BLaER1 treated with 17β-estradiol and CSF1 and Interleukin-3, amounts not matched to agents 10 nM and 100 nM (cell line): ENCODE measurements around the gene CYTH1.

ENCODE experiments used
- H3K27ac ChIP-seq, 11 experiments: shearing (Covaris generic); formaldehyde crosslinking; 2 replicates each; pipeline ENCODE4 v1.8.1; 2022
- H3K27me3 ChIP-seq, 11 experiments: shearing (Covaris generic); formaldehyde crosslinking; 2 replicates each; pipeline ENCODE4 v1.8.1; 2022
- H3K36me3 ChIP-seq, 11 experiments: shearing (Covaris generic); formaldehyde crosslinking; 2 replicates each; pipeline ENCODE4 v1.8.1; 2022
- H3K4me1 ChIP-seq, 10 experiments: shearing (Covaris generic); formaldehyde crosslinking; 2 replicates each; pipeline ENCODE4 v1.8.1; 2022
- H3K4me2 ChIP-seq, 11 experiments: shearing (Covaris generic); formaldehyde crosslinking; 2 replicates each; pipeline ENCODE4 v1.8.1; 2022
- H3K4me3 ChIP-seq, 10 experiments: shearing (Covaris generic); formaldehyde crosslinking; 2 replicates each; pipeline ENCODE4 v1.8.1; 2022
- H3K9ac ChIP-seq, 11 experiments: shearing (Covaris generic); formaldehyde crosslinking; 2 replicates each; pipeline ENCODE4 v1.8.1; 2022
- H3K9me3 ChIP-seq, 11 experiments: shearing (Covaris generic); formaldehyde crosslinking; replicated peaks in 1 of 11; 2 replicates each; pipeline ENCODE4 v1.8.1; 2022
- H4K20me1 ChIP-seq, 11 experiments: shearing (Covaris generic); formaldehyde crosslinking; 2 replicates each; pipeline ENCODE4 v1.8.1; 2022
- Cebpa-rat ChIP-seq, 11 experiments: shearing (Covaris generic); IDR thresholded peaks; 2 replicates each; pipeline ENCODE4 v1.8.1; 2022

Gene CYTH1

GRCh38 chr17:78717431-78717980 is 64.6 kb downstream of the CYTH1 start:
- H3K27ac ChIP-seq: peak overlapping the region; percentile 3 to 89 (median 80); a peak in 20 of 22 replicates
- peaks cover 4 to 100% (median 76%) of the 10 kb centered on the region in 11 experiments; a peak in 20 of 22 replicates for H4K20me1 ChIP-seq
- H3K4me1 ChIP-seq: peaks cover 98 to 100% (median 100%) of the 10 kb centered on the region in 10 experiments
- H3K9me3 ChIP-seq: no peaks in the 10 kb centered on the region
- H3K27me3 ChIP-seq: no peaks in the 10 kb centered on the region
- peak overlapping the region; percentile 50 to 83 (median 70); a peak in 21 of 22 replicates for H3K9ac ChIP-seq
- H3K36me3 ChIP-seq: 0 out of 22 replicates have a peak, but pooled peaks cover 0 to 4% (median 0%) of the 10 kb centered on the region in 11 experiments
- TF ChIP-seq Cebpa-rat (IDR thresholded peaks at IDR 0.05): no peak
- H3K4me2 ChIP-seq: peak overlapping the region; percentile 90 to 99 (median 97)
- peak overlapping the region; percentile 23 to 57 (median 39); a peak in 19 of 20 replicates for H3K4me3 ChIP-seq

- Histone ChIP-seq H4K20me1 (peaks cover 4 to 100% (median 70%) of the 10 kb centered on the region in 11 experiments; a peak in 20 of 22 replicates), H3K4me2 (peak overlapping the region; percentile 90 to 99 (median 97)), H3K4me3 (peak overlapping the region; percentile 23 to 57 (median 39); a peak in 19 of 20 replicates), H3K9me3 (no peaks in the 10 kb centered on the region), H3K27ac (peak overlapping the region in 10 of 11 experiments; percentile 5 to 89 (median 82); a peak in 19 of 22 replicates), H3K4me1 (peaks cover 97 to 99% (median 99%) of the 10 kb centered on the region in 10 experiments), H3K9ac (peak overlapping the region; percentile 50 to 83 (median 70); a peak in 21 of 22 replicates), H3K36me3 (0 out of 22 replicates have a peak, but pooled peaks cover 0 to 8% (median 0%) of the 10 kb centered on the region in 11 experiments), H3K27me3 (no peaks in the 10 kb centered on the region)
- TF ChIP-seq Cebpa-rat (IDR thresholded peaks at IDR 0.05): no peak
Measured at GRCh38 chr17:78716814-78717393, 65.2 kb downstream of the CYTH1 start.

GRCh38 chr17:78716292-78716691 is 65.8 kb downstream of the CYTH1 start:
- Histone ChIP-seq H3K9me3 (no peaks in the 10 kb centered on the region), H3K27me3 (no peaks in the 10 kb centered on the region), H4K20me1 (peaks cover 0 to 100% (median 64%) of the 10 kb centered on the region in 11 experiments; a peak in 18 of 22 replicates), H3K4me3 (peak overlapping the region in 8 of 10 experiments; percentile 5 to 57 (median 46); a peak in 8 of 20 replicates), H3K36me3 (0 out of 22 replicates have a peak, but pooled peaks cover 0 to 8% (median 0%) of the 10 kb centered on the region in 11 experiments), H3K27ac (peak overlapping the region; percentile 47 to 89 (median 80); a peak in 20 of 22 replicates), H3K4me1 (peaks cover 95 to 99% (median 98%) of the 10 kb centered on the region in 10 experiments), H3K9ac (peak overlapping the region; percentile 46 to 83 (median 70); a peak in 19 of 22 replicates), H3K4me2 (peak overlapping the region; percentile 90 to 99 (median 97))
- no peak for TF ChIP-seq Cebpa-rat (IDR thresholded peaks at IDR 0.05)

- Histone ChIP-seq H3K4me2 (peak overlapping the region; percentile 90 to 99 (median 97)), H3K4me3 (peak overlapping the region; percentile 5 to 58 (median 44); a peak in 14 of 20 replicates)
Measured at GRCh38 chr17:78715876-78716275, 66.2 kb downstream of the CYTH1 start.

GRCh38 chr17:78715000-78715771 is 66.9 kb downstream of the CYTH1 start:
- H4K20me1 ChIP-seq: peaks cover 0 to 100% (median 60%) of the 10 kb centered on the region in 11 experiments; a peak in 15 of 22 replicates
- TF ChIP-seq Cebpa-rat (IDR thresholded peaks at IDR 0.05): no peak
- H3K27ac ChIP-seq: peak overlapping the region; percentile 47 to 89 (median 80)
- peaks cover 93 to 98% (median 96%) of the 10 kb centered on the region in 10 experiments for H3K4me1 ChIP-seq
- no peaks in the 10 kb centered on the region for H3K27me3 ChIP-seq
- H3K9me3 ChIP-seq: no peaks in the 10 kb centered on the region
- H3K9ac ChIP-seq: peak overlapping the region; percentile 46 to 83 (median 70); a peak in 21 of 22 replicates
- H3K36me3 ChIP-seq: peaks cover 0 to 13% (median 0%) of the 10 kb centered on the region in 11 experiments; a peak in 6 of 22 replicates
- H3K4me3 ChIP-seq: peak overlapping the region; percentile 5 to 58 (median 44); a peak in 17 of 20 replicates
- H3K4me2 ChIP-seq: peak overlapping the region; percentile 90 to 99 (median 97)

More at GRCh38 chr17:78715876-78716275, 66.2 kb downstream of the CYTH1 start:
- no peak for TF ChIP-seq Cebpa-rat (IDR thresholded peaks at IDR 0.05)
- Histone ChIP-seq H3K27me3 (no peaks in the 10 kb centered on the region), H3K27ac (peak overlapping the region; percentile 47 to 89 (median 80)), H3K9ac (peak overlapping the region; percentile 46 to 83 (median 70); a peak in 20 of 22 replicates), H4K20me1 (peaks cover 0 to 100% (median 60%) of the 10 kb centered on the region in 11 experiments; a peak in 15 of 22 replicates), H3K36me3 (peaks cover 0 to 8% (median 0%) of the 10 kb centered on the region in 11 experiments; a peak in 2 of 22 replicates), H3K4me1 (peaks cover 93 to 98% (median 96%) of the 10 kb centered on the region in 10 experiments), H3K9me3 (no peaks in the 10 kb centered on the region)

GRCh38 chr17:78714534-78714933 is 67.5 kb downstream of the CYTH1 start:
- Histone ChIP-seq H3K36me3 (peaks cover 0 to 15% (median 1%) of the 10 kb centered on the region in 11 experiments; a peak in 9 of 22 replicates), H3K4me1 (peaks cover 93 to 98% (median 96%) of the 10 kb centered on the region in 10 experiments), H3K27ac (peak overlapping the region; percentile 47 to 89 (median 80); a peak in 21 of 22 replicates), H3K9me3 (no peaks in the 10 kb centered on the region), H3K4me2 (peak overlapping the region; percentile 90 to 99 (median 97)), H3K9ac (peak overlapping the region; percentile 46 to 83 (median 70); a peak in 20 of 22 replicates), H4K20me1 (peaks cover 0 to 100% (median 57%) of the 10 kb centered on the region in 11 experiments; a peak in 15 of 22 replicates), H3K27me3 (no peaks in the 10 kb centered on the region), H3K4me3 (peak overlapping the region in 9 of 10 experiments; percentile 1 to 58 (median 45); a peak in 11 of 20 replicates)
- no peak for TF ChIP-seq Cebpa-rat (IDR thresholded peaks at IDR 0.05)

GRCh38 chr17:78712043-78712442 is 70.0 kb downstream of the CYTH1 start:
- TF ChIP-seq Cebpa-rat (IDR thresholded peaks at IDR 0.05): no peak
- no peaks in the 10 kb centered on the region for H3K27me3 ChIP-seq
- H3K4me2 ChIP-seq: peak overlapping the region; percentile 36 to 97 (median 55); a peak in 21 of 22 replicates
- peaks cover 86 to 97% (median 91%) of the 10 kb centered on the region in 10 experiments for H3K4me1 ChIP-seq
- H3K4me3 ChIP-seq: no peak overlapping the region
- H3K36me3 ChIP-seq: peaks cover 12 to 38% (median 18%) of the 10 kb centered on the region in 11 experiments; a peak in 21 of 22 replicates
- H3K27ac ChIP-seq: peak overlapping the region in 2 of 11 experiments; percentile 23 to 84; a peak in 2 of 22 replicates
- peaks cover 0 to 100% (median 47%) of the 10 kb centered on the region in 11 experiments; a peak in 13 of 22 replicates for H4K20me1 ChIP-seq
- no peaks in the 10 kb centered on the region for H3K9me3 ChIP-seq
- no peak overlapping the region for H3K9ac ChIP-seq

- TF ChIP-seq Cebpa-rat (IDR thresholded peaks at IDR 0.05): no peak
- no peaks in the 10 kb centered on the region for H3K9me3 ChIP-seq
- peak overlapping the region in 9 of 11 experiments; percentile 40 to 76 (median 62); a peak in 17 of 22 replicates for H3K27ac ChIP-seq
- no peaks in the 10 kb centered on the region for H3K27me3 ChIP-seq
- peak overlapping the region; percentile 61 to 88 (median 78) for H3K4me2 ChIP-seq
- peaks cover 72 to 85% (median 76%) of the 10 kb centered on the region in 10 experiments for H3K4me1 ChIP-seq
- peaks cover 0 to 98% (median 35%) of the 10 kb centered on the region in 11 experiments; a peak in 13 of 22 replicates for H4K20me1 ChIP-seq
- peak overlapping the region in 3 of 11 experiments; percentile 42 to 53 (median 47); a peak in 2 of 22 replicates for H3K9ac ChIP-seq
- peaks cover 21 to 53% (median 32%) of the 10 kb centered on the region in 11 experiments for H3K36me3 ChIP-seq
- H3K4me3 ChIP-seq: peak overlapping the region in 1 of 10 experiments; percentile 26; a peak in 1 of 20 replicates
Measured at GRCh38 chr17:78710607-78711006, 71.5 kb downstream of the CYTH1 start.
